HG02970 (cell line): ENCODE measurements around the gene SHROOM3.

Experiments used
- ATAC-seq: cut with Tn5 transposase; IDR thresholded peaks from one replicate; pipeline ENCODE4 v1.9.1; 2021; ENCODE audit warnings: mild to moderate bottlenecking, moderate library complexity, moderate number of reproducible peaks; ENCODE audit not compliant: unreplicated experiment, low FRiP score

SHROOM3 gene

DNA sequence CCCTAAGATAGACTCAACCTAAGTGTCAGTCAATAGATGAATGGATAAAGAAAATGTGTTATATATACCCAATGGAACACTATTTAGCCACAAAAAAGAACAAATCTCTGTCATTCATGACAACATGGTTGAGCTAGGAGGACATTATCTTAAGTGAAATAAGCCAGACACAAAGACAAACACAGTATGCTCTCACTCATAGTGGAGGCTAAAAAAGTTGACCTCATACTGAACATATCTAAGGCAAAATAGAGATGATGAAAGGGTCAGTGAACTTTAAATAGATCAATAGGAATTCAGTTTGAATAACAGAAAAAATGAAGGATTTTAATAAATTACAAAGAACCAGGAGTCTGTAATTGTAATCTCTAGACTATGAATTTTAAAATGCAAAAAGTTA is 356.4 kb downstream of the SHROOM3 start:
- ATAC-seq, result no peak

DNA sequence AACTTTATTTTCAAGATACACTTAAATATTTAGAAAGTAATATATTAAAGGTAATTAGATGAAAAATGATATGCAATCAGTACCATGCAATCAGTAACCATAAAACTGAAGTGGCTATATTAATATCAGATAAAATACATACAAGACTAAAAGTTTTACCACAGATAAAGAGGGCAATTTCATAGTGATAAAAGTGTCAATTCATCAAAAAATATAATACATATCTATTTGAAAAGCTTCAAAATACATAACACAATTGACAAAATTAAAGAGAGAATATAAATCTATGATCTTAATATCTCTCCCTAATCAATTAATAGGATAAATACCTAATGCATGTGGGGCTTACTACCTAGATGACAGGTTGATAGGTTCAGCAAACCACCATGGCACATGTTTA is 357.4 kb downstream of the SHROOM3 start:
- ATAC-seq, result no peak

DNA sequence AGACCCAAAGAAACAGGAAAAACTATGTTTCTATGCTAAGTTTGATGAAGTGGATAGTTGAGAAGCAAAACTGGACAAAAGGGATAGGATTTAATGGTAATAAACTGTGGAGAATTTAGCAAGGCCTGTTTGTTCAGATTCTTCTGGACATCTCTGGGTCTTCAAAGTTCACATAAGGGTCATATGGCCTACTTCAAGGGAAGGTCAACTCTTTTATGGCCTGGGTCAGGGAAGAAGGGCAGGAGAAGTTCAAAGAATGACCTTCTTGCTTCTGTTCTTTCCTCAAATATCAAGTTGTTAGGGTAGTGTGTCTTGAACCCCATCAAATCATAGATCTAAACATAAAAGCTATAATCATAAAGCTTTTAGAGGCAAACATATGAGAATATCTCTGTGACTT is 360.2 kb downstream of the SHROOM3 start:
- ATAC-seq, result no peak

DNA sequence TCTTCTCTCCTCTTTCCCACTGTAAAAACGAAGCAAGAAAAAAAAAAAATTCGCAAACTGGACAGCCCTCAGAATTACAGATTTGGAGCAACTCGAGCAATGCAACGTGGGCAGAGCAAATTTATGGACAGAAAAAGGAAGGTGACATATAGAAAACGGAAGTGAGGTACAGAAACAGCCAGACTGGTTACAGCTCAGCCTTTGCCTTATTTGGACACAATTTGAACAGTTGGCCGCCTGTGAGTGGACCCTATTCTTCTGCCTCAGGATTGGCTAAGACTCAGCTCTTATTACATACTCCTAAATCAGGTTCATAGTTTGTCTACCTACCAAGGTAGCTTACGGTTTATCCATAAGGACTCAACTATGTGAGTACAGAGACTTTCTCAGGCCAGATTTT is 364.1 kb downstream of the SHROOM3 start:
- ATAC-seq, result no peak

DNA sequence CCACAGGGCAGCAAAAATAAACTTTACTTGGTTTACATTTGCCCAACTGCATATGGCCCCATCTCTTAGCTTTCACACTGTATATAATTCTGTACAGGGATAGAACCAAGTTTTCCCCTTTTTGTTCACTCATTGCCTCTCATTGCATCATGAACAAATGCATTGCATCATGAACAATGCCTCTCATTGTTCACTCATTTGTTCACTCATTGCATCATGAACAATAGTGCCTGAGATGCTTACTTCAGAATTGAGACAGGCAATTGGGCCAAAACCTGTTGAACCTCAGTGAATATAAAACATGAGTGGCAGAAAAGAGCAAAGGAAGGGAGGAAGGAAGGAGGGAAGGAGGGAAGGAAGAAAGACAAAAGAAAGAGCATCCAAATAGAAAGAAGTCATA is 364.7 kb downstream of the SHROOM3 start:
- ATAC-seq, result no peak

DNA sequence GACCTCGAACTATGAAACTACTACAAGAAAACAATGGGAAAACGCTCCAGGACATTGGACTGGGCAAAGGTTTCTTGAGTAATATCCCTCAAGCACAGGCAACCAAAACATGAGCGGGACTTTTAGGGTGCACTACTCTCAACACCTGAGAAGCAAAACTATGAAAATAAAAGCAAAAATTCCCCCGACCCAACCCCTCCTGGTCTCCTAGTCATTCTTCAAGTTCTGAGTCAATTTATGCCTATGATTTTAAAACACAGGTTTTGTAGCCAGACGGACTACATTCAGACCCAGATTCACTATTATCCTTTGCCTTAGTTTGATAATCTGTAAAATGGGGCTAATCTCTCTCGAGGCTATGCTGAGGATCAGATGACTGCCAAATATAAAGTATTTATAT is 365.9 kb downstream of the SHROOM3 start:
- ATAC-seq, result no peak

DNA sequence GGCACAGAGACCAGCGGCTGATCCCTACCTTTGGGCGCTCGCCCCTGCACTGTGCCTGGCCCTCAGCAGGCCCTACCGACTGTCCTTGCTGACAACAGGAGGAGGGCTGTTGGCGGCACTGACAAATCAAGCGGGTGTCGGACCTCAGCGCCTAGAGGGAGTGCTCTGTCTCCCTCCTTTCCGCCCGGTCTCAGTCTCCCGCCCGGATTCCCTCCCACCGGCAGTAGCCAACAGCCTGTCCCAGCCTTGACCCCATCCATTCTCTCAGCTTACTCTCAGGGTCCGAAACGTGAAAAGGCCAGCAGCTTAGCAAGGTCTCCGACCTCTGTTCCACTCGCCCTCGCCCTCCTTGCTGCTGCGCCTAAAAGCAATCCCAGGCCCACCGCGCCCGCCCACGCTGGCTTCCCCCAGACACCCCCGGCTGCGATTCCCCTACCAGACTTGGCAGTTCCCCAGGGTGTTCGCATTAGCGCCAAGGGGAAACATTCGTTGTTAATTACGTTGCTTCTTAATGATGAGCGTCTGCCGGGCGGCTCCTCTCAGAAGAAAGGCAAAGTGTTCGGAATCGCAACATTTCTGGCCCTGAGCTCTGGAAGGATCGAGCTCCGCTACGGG is 366.7 kb downstream of the SHROOM3 start:
- ATAC-seq, result no peak

DNA sequence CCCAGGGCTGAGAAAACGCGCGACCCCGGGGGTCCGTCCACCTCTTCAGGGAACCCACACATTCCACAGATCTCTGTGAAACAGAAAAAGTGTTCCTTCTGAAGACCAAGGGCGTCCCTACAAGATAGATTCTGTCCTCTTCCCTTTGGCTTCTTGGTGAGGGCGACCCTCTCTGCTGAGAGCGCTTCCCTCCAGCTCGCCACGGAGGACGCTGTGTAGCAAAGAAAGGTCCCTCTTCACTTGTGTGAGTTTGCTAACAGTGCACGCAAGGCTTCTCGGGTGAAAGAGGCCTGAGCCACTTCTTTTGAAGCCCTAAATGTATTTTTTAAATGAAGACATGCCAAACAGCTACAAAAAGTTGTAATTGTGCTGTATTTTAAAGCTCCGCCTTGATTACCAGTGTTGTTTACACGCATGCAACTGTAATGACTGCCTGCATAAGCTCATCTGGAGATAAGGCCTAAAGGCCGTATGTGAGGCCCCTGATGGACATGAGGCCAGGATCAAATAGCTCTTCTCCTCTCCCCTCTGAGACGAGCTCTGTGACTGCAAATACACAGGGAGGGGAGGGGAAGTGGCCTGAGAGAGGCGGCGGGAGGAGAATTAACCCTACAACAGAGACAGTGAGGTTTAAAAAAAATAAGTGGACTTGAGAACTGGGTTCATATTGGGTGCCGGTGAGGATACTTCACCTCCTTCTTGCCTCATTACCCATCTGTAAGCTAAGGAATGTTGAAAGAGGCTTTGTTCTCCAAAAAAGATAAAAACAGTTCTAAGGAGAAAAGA is 367.4 kb downstream of the SHROOM3 start:
- no peak for ATAC-seq

DNA sequence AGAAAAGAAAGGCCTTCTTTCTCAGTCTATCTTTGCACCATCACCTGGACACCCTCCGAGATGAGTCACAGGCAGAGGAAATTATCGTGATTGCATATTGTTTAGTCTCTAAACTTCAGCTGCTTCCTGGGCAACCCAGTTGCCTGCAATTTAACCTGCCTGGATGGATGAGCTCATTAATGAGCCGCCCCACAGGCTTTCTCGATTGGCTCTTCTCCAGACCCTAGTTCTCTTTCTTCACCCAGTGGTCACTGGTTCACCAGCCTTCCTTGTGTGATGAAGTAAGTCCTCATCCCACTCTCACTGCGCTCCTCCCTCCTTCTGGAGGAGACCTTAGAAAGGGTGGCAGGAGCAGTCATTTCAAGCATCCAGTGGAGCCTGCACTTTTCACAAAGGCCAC is 368.5 kb downstream of the SHROOM3 start:
- no peak for ATAC-seq

DNA sequence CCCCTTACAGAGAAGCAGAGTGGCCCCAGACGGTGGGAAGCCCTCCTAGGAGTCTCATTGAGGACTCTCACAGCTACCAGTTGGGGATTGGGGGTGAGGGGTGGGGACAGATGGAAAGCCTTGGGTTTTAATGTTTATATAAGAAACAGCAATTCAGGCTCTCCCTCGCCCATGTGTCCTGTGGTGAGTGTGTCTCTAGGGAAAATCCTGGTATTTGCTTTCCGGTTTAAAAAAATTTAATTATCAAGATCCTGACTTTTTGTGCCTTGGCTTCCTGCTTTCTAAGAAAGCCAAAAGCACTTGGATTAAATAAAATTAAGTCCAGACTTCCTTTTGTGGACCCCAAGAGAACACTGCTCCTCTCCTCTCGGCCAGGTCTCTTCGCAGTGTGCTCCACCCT is 369.1 kb downstream of the SHROOM3 start:
- no peak for ATAC-seq

DNA sequence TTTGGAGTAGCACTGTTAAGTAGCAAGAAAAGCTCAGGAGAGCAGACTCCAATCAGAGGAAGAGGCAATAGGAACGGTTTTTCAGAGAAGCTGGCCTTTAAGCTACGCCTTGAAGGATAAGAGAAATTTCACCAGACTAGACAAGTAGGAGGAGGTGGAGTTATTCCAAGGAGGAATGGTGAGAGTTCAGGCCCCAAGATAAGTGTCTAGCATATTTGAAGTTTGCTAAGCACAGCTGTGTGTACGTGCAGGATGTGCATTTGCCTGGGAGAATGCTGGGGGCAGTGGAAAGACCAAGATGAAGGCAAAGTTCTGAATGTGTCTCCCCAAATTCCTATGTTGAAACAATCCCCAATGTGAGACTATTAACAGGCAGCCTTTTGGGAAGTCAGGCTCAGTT is 371.3 kb downstream of the SHROOM3 start:
- ATAC-seq, result no peak

DNA sequence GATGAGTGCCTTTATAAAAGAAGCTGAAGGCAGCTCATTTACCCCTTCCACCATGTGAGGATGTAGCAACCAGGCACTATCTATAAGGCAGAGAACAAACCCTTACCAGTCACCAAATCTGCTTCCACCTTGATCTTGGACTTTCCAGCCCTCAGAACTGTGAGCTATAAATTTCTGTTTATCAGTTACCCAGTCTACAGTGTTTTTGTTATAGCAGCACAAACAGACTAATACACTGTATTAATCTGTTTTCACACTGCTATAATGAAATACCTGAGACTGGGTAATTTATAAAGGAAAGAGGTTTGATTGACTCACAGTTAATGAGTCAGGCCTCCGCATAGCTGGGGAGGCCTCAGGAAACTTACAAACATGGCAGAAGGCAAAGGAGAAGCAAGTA is 371.7 kb downstream of the SHROOM3 start:
- no peak for ATAC-seq

DNA sequence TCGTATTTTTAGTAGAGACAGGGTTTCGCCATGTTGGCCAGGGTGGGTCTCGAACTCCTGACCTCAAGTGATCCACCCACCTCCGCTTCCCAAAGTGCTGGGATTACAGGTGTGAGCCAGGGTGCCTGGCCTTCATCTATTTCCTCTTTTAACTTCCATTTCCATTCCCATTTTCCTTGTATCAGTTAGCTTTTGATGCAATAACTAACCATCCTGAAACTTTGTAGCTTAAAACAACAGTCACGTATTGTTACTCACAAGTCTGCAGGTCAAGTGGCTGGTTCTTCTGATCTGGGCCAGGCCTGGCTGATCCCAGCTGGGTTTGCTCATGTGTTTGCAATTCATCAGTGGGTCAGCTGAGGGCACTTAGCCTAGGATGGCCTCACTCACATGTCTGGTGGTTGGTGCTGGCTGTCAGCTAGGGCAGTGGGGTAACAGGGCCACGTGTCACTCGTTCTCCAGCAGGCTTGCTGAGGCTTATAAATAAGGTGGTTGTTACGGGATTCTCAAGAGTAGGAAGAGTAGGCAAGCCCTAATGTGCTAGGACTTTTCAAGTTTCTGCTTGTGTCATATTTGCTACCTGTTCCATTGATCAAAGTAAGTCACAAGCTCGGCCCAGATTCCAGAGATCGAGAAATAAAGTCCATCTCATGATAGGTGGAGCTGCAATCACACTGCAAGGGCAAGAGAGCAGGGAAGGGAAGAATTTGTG is 374.7 kb downstream of the SHROOM3 start:
- no peak for ATAC-seq

DNA sequence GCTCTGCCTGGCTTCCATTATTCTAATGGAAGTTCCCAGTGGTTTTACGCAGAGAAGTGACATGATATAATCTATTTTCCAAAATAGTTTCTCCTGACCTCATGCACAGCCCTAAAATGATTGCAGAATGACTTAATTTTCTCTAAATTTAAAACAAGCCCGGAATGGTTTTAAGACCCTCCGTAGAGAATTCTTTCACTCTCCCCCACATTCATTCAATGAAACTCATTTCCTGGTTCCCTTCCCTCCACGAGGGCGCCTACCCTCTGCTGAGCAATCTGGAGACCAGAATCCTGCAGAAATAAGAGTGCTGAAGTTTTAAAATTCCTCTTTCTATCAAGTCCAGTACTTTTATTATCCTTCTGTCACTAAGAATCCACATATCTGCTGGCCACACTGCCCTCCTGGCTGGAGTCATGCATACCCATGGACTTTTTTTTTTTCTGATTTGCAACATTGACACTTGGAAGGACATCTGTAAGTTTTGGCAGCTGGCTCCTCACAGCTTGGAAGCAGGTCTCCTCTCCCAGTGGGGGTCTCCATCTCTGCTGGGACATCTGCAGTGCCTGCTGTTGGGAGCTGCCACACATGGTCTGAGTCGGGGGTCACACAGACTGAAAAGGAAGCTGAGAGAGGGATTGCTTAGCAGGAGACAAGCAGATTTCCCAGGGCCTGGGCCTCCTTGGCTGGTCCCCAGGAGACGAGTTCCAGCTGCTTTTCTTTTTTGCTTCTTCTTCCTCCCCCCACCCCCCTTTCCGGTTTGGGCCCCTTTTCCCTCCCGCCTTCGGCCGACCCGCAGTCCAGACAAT is 376.8 kb downstream of the SHROOM3 start:
- no peak for ATAC-seq

DNA sequence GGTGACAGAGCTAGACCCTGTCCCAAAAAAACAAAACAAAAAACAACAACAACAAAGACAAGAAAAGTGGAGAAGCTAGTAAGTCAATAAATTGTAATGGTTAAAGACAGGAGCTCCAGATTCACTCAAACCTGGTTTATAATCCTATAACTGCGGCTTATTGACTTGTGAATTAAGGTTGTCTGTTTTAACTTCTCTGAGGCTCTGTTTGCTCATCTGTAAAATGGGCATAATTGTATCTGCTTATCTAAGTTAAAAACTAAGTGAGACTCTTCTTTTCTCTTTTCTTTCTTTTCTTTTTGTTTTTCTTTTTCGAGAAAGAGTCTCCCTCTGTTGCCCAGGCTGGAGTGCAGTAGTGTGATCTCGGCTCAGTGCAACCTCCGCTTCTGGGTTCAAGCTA is 378.0 kb downstream of the SHROOM3 start:
- no peak for ATAC-seq

DNA sequence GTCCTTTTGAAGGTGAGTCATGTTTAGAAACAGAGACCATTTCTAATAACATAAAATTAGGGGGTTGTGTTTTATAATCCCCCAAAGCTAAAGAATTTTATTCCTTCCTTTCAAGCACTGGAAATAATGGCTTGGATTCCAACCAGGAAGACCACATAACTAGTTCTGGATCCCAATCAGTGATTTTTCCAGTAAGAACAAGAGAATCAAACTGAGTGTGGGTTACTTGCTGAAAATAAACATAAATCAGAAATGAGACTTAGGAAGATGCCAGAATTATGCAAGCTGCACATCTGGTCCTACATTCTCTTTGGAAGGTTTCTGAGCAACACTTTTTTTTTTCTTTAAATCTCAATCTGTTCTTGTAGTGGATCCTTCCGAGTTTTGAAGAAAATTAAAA is 386.6 kb downstream of the SHROOM3 start:
- no peak for ATAC-seq

DNA sequence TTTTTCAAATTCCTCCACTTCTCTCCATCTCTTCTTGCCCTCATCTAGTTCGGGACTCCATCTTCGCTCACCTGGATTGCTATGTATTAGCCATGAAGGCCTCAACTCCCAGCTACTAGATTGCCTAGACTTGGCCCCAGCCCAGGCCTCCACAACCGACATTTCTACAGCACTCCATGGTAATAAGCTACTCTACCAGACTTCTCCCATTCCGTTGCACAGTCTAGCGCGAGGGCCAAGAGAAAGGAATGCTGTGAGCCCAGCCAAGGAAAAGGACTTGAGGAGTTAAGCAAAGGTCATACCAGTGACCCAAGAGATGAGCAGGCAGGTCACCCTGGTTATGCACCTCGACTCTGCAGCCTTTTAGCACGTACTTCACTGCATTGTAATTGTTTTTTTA is 387.3 kb downstream of the SHROOM3 start:
- ATAC-seq, result no peak

DNA sequence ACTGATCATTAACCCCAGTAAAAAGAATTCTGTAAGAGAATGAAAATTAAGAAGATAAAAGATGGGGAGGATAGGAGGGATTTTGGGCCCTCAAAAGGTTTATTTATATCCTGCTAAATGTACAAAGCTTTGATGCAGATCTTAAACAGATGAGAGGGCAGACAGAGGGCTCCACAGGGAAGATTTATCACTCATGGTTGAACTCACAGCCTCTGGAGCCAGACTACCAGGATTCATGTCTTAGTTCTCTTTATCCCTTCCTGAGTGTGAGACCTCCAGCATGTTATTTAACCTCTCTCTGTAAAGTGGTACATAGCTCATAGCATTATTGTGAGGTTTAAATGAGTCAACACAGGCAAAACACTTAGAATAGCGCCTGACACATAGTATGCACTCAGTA is 388.5 kb downstream of the SHROOM3 start:
- no peak for ATAC-seq

DNA sequence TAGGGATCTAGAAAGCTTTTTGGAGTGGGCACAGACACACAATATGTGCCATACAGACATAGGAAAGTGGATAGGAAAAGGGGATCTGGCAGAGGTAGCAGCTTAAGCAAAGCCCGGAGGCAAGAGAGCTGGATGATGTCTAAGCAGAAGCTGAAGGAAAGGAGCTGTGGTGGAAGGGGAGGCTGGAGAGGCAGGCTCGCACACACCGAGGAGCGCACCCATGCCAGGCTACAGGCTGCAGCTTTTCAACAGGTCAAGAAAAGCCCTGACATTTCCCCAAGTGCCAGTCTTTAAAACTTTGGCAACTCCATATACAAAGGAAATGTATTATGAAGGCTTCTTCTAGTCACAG is 395.6 kb downstream of the SHROOM3 start:
- no peak for ATAC-seq

DNA sequence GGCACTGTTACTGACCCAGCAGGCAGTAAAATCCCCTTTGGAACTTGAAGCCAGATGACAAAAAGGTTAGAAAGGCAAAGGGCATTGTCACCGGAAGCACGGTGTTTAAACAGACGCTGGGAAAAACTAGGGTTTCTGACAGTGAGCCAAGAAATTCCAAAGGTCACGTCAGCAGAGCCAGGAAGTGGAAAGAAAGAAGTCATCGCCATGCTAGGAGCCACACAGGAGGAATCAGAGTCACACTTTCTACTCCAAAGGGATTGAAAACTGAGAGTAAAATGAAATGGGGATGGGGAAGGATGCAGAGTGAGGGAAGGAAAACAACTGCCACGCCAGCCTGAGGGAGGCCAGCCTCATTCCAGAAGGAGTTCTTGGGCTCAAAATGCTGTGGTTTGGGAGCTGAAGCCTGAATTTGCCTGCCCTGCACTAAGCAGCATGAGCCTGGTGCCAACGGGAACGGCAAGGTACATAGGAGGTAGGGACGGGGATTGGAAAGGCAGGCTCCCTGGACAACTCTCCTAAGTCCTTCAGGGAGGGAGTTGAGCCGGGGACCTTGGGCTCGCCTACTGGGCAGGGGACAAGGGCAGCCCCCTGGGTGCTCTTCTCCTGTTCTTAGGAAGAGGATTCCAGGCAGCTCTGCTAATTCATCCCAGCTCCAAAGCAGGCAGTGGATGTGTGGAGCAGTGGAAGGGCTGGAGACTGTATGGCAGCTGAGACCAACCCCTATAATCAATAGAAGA is 396.1 kb downstream of the SHROOM3 start:
- ATAC-seq, result no peak
